ENCODE results near the gene CTNND2. TPM values are rescaled to one million over a fixed set of nuclear protein-coding genes. Genes with fewer than 3 reads are reported as not detected.

CTNND2 gene
- total RNA-seq, 4 donors from 2014 or later, result 0.04 TPM; not detected in 3

DNA sequence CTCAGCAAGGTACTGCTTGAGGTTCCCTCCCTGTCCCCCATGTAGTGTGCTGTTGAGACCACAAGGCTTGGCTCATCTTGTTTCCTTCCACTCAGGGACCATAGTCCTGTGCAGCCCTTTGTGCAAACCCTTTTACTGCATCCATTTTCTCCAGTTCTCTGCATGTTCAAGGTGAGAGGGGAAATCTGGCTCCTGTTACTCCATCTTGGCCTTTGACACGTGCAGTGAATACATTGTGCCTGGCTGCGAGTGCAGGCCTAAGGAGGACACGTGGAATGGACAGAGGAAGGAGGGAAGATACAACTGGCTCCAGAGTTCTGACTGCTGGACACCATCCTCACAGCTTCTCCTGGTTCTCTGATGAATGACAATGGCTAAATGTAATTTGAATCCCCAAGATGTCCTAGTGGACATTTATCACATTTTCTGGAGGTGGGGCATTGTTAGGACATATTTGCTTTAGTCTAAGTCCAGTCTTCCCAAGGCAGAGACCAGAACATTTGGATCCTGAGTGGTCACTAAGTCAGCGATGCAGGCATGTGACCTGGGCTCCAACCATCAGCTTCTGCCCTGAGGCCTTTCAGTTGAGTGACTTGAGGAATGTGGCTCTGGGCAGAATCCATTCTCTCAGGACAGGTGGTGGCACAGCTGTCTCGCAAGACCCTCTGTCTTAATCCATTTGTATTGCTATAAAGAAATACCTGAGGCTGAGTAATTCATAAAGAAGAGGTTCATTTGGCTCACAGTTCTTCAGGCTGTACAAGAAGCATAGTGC lies 954.2 kb downstream of the CTNND2 start:
- Histone ChIP-seq H3K27ac (no peak overlapping the region), H3K27me3 (peaks cover 0 to 2% (median 0%) of the 10 kb centered on the region in 3 donors), H3K9me3 (no peaks in the 10 kb centered on the region), H3K36me3 (no peaks in the 10 kb centered on the region), H3K4me1 (no peaks in the 10 kb centered on the region), H3K4me3 (no peak overlapping the region)
- DNase-seq (no peak), ATAC-seq (no peak)
- TF ChIP-seq, protein P1, sequence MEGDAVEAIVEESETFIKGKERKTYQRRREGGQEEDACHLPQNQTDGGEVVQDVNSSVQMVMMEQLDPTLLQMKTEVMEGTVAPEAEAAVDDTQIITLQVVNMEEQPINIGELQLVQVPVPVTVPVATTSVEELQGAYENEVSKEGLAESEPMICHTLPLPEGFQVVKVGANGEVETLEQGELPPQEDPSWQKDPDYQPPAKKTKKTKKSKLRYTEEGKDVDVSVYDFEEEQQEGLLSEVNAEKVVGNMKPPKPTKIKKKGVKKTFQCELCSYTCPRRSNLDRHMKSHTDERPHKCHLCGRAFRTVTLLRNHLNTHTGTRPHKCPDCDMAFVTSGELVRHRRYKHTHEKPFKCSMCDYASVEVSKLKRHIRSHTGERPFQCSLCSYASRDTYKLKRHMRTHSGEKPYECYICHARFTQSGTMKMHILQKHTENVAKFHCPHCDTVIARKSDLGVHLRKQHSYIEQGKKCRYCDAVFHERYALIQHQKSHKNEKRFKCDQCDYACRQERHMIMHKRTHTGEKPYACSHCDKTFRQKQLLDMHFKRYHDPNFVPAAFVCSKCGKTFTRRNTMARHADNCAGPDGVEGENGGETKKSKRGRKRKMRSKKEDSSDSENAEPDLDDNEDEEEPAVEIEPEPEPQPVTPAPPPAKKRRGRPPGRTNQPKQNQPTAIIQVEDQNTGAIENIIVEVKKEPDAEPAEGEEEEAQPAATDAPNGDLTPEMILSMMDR (IDR thresholded peaks at IDR 0.05 in 4 of 5, conservative IDR thresholded peaks at IDR 0.05 in 1 of 5), result no peak
- no peak for TF ChIP-seq POLR2A (IDR thresholded peaks at IDR 0.05)
- in situ Hi-C loops (cut with MboI; ENCODE audit: low sequenced_read_pairs in 4 of 4) (no loop called here), intact Hi-C loops (cut with DNase I; ENCODE audit: low total_unique reads) (no loop called here)

DNA sequence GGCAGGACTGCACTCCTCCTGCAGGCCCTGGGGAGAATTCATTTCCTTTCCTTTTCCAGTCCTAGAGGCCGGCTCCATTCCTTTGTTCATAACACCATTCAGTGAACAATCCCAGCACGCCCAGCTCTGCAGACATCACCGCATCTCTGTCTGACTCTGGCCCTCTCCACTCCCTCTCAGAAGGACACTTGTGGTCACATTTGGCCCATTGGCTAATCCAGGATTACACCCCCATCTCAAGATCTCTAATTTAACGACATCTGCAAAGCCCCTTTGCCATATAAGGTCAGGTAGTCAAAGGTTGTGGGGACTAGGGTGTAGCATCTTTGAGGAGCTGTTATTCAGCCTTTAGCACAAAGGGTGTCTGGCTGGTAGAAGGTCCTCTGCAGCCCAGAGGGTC lies 958.2 kb downstream of the CTNND2 start:
- H3K4me1 ChIP-seq, result no peaks in the 10 kb centered on the region
- TF ChIP-seq, protein P1 (IDR thresholded peaks at IDR 0.05 in 4 of 5, conservative IDR thresholded peaks at IDR 0.05 in 1 of 5), result no peak
- no peak for TF ChIP-seq POLR2A (IDR thresholded peaks at IDR 0.05)
- H3K36me3 ChIP-seq, result no peaks in the 10 kb centered on the region
- in situ Hi-C loops (cut with MboI; ENCODE audit: low sequenced_read_pairs in 4 of 4) (no loop called here), intact Hi-C loops (cut with DNase I; ENCODE audit: low total_unique reads) (no loop called here)
- peaks cover 0 to 2% (median 0%) of the 10 kb centered on the region in 3 donors for H3K27me3 ChIP-seq
- H3K4me3 ChIP-seq, result no peak overlapping the region
- H3K27ac ChIP-seq, result no peak overlapping the region
- no peak for DNase-seq
- ATAC-seq, result no peak
- no peaks in the 10 kb centered on the region for H3K9me3 ChIP-seq

DNA sequence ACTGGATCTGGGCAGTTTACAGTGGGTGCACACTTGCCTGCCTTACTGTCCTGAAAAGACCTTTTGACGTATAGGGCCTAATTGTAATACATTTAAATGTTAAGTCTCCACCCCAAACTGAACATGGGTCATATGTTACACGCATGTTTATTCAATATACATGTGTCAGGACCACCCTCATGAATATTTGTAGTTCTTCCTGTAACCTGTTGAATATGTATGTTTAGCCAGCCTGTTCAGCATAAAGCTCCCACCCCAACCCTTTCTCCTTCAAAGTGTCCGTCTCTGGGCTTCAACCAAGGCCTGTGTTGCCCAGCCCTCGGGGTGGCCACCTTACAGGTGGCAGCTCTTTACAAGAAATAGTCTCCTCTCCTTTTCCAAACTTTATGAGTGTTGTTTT lies 962.3 kb downstream of the CTNND2 start:
- Histone ChIP-seq H3K9me3 (no peaks in the 10 kb centered on the region), H3K4me1 (no peaks in the 10 kb centered on the region), H3K4me3 (no peak overlapping the region), H3K27ac (no peak overlapping the region), H3K27me3 (no peaks in the 10 kb centered on the region), H3K36me3 (no peaks in the 10 kb centered on the region)
- TF ChIP-seq, protein P1 (IDR thresholded peaks at IDR 0.05 in 4 of 5, conservative IDR thresholded peaks at IDR 0.05 in 1 of 5), result no peak
- TF ChIP-seq POLR2A (IDR thresholded peaks at IDR 0.05), result no peak
- DNase-seq, result no peak
- no peak for ATAC-seq
- in situ Hi-C loops (cut with MboI; ENCODE audit: low sequenced_read_pairs in 4 of 4) (no loop called here), intact Hi-C loops (cut with DNase I; ENCODE audit: low total_unique reads) (no loop called here)

DNA sequence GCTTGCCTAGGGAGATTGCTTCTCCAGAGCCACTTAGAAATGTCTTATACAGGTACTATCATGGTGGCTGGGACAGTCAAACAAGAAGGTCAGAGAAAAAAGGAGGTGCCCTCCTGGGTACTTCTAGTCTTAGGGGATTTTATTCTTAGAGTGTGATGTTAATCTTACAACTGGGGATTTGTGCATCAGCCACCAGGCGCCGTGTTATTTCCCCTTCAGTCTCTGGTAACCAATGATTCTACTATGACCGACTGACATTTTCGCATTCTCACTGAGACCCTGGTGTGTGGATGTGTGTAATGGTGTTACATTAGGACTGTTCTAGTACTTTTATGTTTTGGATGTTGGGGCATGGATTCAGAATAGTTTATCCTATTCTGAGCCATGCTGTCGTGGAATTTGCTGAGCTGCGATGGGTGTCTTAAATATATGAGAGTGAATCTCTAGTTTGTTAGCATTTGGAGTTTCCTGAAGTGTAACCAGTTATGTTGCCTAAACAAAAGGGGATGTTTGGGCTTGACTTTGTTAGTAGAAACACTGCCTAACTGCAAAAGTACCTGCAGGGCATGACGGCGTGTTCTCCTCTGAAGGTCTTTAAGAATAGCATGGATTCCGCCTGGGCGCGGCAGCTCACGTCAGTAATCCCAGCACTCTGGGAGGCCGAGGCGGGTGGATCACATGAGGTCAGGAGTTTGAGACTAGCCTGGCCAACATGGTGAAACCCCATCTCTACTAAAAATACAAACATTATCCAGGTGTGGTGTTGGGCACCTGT lies 968.0 kb downstream of the CTNND2 start:
- in situ Hi-C loops (cut with MboI; ENCODE audit: low sequenced_read_pairs in 4 of 4), result no loop called here
- intact Hi-C loops (cut with DNase I; ENCODE audit: low total_unique reads), result no loop called here
- TF ChIP-seq, protein P1 (IDR thresholded peaks at IDR 0.05 in 4 of 5, conservative IDR thresholded peaks at IDR 0.05 in 1 of 5), result no peak
- no peak for TF ChIP-seq POLR2A (IDR thresholded peaks at IDR 0.05)

More for the DNA sequence above, 968.0 kb downstream of the CTNND2 start:
- no peak for DNase-seq
- Histone ChIP-seq H3K36me3 (no peaks in the 10 kb centered on the region), H3K27me3 (no peaks in the 10 kb centered on the region), H3K4me3 (no peak overlapping the region), H3K27ac (no peak overlapping the region), H3K9me3 (no peaks in the 10 kb centered on the region), H3K4me1 (no peaks in the 10 kb centered on the region)
- no peak for ATAC-seq
